NB4 (cell line): Measurements from ENCODE around the gene DSCAM.

Source experiments
- MYC ChIP-seq: IDR thresholded peaks from 2 replicates; pipeline ENCODE4 v1.6.1; 2011; ENCODE audit warnings: low read depth, low read length
- POLR2A ChIP-seq: IDR thresholded peaks from 2 replicates; pipeline ENCODE4 v1.6.1; 2011; ENCODE audit warnings: mild to moderate bottlenecking; ENCODE audit not compliant: insufficient read length; ENCODE audit errors: extremely low read depth
- TF ChIP-seq, protein P1 (sequence below): IDR thresholded peaks from one replicate; pipeline ENCODE4 v1.5.1; 2012; ENCODE audit warnings: low read depth, low read length

DNA sequence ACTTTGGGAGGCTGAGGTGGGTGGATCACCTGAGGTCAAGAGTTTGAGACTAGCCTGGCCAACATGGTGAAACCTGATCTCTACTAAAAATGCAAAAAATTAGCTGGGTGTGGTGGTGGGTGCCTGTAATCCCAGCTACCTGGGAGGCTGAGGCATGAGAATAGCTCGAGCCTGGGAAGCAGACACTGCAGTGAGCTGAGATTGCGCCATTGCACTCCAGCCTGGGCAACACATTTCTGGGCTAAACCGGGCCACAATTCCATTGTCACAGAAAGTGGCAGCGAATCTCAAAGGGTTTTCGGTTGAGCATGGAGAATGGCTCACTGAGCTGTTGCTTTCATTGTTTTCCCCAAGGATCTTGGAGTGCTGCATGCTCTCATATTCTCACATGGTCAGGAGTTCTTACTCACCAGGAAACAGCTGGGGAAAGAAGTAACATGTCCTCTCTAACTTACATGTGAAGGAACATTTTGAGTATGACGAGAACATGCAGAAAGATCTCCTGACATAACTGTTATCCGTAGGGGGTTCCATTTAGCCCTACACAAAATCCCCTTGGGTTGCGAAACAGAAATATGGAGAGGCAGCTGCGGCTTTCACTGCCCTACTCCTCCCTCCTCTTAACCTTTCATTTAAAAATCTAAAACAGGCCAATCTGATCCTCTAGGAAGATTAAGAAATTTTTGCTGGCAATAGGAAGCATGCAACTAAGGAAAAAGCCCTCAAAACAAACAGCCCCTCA is 638.6 kb downstream of the DSCAM start:
- TF ChIP-seq, protein P1, sequence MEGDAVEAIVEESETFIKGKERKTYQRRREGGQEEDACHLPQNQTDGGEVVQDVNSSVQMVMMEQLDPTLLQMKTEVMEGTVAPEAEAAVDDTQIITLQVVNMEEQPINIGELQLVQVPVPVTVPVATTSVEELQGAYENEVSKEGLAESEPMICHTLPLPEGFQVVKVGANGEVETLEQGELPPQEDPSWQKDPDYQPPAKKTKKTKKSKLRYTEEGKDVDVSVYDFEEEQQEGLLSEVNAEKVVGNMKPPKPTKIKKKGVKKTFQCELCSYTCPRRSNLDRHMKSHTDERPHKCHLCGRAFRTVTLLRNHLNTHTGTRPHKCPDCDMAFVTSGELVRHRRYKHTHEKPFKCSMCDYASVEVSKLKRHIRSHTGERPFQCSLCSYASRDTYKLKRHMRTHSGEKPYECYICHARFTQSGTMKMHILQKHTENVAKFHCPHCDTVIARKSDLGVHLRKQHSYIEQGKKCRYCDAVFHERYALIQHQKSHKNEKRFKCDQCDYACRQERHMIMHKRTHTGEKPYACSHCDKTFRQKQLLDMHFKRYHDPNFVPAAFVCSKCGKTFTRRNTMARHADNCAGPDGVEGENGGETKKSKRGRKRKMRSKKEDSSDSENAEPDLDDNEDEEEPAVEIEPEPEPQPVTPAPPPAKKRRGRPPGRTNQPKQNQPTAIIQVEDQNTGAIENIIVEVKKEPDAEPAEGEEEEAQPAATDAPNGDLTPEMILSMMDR: no peak
- TF ChIP-seq POLR2A (no peak), MYC (no peak)
